NB4 (cell line): Measurements from ENCODE around the gene OXTR.

Experiments used
- MYC ChIP-seq: IDR thresholded peaks from 2 replicates; pipeline ENCODE4 v1.6.1; 2011; ENCODE audit warnings: low read depth, low read length
- POLR2A ChIP-seq: IDR thresholded peaks from 2 replicates; pipeline ENCODE4 v1.6.1; 2011; ENCODE audit warnings: mild to moderate bottlenecking; ENCODE audit not compliant: insufficient read length; ENCODE audit errors: extremely low read depth
- TF ChIP-seq, protein P1 (sequence below): IDR thresholded peaks from one replicate; pipeline ENCODE4 v1.5.1; 2012; ENCODE audit warnings: low read depth, low read length
- TF ChIP-seq, protein P2 (sequence below): IDR thresholded peaks from 2 replicates; pipeline ENCODE4 v1.6.1; 2011; ENCODE audit warnings: low read depth, low read length

DNA sequence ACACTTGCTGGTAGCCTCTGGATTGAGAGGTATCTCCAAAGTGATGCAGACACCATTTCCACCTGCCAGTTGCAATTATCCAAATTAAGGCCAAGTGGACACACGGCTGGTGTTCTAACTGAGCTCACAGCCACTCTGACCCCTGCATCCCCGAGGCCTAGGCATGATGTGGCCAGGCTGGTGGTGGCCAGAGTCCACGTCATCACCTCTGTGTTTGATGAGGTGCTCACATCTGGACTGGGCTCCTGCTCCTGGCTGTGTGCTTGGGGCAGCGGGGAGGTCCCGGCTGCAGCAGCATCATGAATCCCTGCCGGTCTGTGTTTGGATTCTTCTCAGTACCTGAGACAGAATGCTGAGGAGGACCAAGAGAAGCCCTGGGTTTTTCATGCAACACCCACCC is 4.9 kb downstream of the OXTR start:
- TF ChIP-seq, protein P1, sequence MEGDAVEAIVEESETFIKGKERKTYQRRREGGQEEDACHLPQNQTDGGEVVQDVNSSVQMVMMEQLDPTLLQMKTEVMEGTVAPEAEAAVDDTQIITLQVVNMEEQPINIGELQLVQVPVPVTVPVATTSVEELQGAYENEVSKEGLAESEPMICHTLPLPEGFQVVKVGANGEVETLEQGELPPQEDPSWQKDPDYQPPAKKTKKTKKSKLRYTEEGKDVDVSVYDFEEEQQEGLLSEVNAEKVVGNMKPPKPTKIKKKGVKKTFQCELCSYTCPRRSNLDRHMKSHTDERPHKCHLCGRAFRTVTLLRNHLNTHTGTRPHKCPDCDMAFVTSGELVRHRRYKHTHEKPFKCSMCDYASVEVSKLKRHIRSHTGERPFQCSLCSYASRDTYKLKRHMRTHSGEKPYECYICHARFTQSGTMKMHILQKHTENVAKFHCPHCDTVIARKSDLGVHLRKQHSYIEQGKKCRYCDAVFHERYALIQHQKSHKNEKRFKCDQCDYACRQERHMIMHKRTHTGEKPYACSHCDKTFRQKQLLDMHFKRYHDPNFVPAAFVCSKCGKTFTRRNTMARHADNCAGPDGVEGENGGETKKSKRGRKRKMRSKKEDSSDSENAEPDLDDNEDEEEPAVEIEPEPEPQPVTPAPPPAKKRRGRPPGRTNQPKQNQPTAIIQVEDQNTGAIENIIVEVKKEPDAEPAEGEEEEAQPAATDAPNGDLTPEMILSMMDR, result no peak
- TF ChIP-seq, protein P2, sequence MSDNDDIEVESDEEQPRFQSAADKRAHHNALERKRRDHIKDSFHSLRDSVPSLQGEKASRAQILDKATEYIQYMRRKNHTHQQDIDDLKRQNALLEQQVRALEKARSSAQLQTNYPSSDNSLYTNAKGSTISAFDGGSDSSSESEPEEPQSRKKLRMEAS, result no peak
- TF ChIP-seq POLR2A (no peak), MYC (no peak)
